HL-60/S4 treated with phorbol 12-myristate 13-acetate at 8.2 ng/mL for 4 days and 3 days (cell line): ENCODE results near the gene PRRG3.

Source experiments
- in situ Hi-C: fragments of 300-500 bp; cut with MboI; formaldehyde crosslinking; loops from 2 replicates; pipeline ENCODE4 v1.15.0; 2022; ENCODE audit warnings: low sequenced_read_pairs

Gene PRRG3

DNA sequence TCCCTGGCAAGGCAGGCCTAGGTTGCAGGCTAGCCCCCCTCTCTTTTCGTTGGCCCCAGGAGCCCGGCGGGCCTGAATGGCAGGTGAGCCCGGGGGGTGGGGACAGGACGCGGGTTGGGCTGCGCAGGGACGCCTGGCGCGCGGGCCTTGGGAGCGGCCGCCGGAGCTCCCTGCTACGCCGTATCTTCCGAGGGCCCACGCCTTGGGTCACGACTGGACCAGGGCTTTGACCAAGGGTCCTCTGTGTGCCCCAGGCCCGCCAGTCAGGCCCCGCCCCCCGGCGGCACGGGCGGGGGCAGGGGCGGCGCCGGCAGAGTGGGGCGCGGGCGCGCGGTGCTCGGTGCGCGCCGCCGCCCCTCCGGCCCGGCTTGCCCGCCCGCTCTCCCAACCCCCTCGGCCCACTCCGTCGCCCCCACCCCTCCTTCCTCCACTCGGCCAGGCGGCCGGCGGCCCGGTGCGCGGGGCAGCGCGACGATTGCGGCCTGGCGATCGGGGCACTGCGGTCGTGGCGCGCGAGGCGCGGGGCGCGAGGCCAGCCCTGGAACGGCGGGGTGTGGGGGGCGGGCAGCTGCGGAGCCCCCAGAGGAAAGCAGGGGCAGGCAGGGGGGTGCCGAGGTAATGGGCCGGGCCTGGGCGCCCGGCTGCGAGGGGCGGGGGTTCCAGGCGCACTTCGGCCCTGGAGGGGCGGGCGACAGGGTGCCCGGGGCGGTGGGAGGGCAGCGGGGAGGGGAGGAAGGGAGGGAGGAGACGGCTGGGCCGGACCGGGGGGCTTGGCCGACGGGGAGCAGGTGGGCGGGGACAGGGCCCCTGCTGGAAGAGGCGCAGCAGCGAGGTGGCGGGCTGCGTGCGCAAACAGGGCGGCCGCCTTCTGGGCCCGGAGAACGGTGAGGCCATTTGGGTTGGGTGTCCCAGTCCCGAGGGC lies at the start of gene PRRG3:
TSS of gene PRRG3 (plus strand) at position 798 of the 922 bp plus-strand sequence. CDS start 3,357 bp downstream, outside the sequence.
- in situ Hi-C loops, result loop anchor here (25.0 kb wide), 1 partner anchor 533 kb away; no protein-coding TSS in a partner anchor

DNA sequence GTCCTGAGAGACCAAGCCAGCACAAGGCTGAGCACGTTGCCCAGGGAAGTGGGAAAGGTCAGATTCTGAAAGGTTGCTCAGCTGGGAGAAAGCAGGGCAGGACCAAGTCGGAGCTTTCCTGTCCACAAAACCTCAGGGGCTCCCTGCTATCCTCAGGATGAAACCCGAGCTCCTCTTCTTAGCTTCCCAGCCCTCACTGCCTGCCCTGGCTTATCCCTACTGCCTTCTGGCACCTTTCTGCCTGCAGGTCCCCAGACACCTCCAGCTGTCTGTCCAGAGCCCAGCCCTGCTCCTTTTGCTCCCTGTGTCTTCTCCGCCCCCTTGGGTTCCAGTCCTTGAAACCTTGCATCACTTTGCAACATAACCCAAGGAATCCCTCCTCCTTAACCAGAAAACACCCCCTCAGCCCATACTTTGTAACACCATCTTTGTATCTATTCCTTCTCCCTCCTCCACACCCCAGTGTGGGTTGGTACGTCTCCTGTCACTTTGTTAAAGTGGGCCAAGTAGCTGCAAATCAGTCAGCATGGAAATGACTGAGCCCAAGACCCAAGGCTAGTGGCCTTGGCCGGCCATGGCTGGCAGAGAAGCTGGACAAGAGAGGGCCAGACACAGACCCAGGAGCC lies 20.0 kb upstream of the PRRG3 start:
- in situ Hi-C loops, result loop anchor here (25.0 kb wide), 1 partner anchor 513 kb away; no protein-coding TSS in a partner anchor

DNA sequence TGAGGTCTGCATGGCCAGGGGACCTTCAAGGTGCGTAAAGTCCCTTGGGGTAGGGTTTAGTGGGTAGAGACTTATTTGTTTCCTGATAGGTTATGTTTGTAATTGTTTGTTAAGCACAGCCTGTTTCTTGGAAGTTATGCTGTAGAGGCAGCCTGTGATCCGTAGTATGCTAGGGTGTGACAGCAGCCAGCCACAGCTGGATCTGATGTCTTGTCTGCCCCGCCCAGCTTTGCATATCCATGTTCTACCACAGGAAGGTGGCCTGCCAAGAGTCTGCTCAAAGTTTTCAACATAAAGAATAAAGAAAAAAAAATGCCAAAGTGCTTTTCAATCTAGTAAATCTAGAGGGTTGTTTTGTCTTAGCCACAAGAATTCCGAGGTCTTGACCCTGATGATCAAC lies 19.1 kb upstream of the PRRG3 start:
- in situ Hi-C loops, result loop anchor here (25.0 kb wide), 1 partner anchor 514 kb away; no protein-coding TSS in a partner anchor

DNA sequence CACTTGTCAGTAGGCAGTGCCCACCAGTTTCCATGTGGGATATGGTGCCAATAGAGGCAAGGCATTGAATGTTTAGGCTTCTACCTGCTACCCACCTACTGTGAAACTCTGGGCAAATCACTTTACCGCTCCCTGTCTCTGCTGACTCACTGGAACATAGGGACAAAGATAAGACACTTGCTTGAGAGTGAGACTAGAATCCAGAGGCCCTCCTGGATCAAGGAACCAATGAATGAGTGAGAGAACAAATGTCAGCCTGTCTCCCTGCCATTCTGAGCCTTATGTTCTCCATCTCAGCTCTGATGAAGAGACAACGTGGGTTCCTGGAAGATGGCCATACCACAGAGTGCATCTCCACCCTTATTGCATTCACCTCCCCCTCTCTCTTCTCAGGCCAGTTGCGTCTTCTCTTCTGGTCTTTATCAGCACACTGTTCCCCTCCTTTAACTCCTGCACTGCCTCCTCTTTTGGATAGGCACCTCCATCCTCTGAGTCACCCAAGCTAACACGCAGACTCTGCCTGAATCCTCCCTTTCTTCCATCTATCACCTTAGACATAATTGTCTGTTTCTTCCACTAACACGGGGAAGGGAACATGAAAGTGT lies 15.4 kb upstream of the PRRG3 start:
- in situ Hi-C loops, result loop anchor here (25.0 kb wide), 1 partner anchor 518 kb away; no protein-coding TSS in a partner anchor

DNA sequence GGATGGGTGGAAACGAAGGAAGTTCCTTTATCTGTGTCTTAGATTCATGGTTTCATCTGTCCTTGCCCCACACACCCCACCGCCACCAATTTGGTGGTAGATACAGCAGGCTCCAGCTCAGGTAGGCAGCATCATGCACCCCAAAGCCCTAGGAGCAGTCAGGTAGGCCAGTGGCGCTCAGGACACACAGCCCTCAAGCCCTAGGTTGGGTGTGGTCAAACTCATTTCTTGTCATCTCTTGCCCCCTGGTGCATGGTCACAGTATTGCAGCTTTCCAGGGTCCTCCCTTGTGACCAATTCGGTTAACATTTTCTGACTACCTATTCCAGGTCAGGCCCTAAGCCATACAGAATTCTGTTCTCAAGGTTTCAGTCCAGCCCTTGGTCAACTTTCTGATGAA lies 14.5 kb upstream of the PRRG3 start:
- in situ Hi-C loops, result loop anchor here (25.0 kb wide), 1 partner anchor 519 kb away; no protein-coding TSS in a partner anchor

DNA sequence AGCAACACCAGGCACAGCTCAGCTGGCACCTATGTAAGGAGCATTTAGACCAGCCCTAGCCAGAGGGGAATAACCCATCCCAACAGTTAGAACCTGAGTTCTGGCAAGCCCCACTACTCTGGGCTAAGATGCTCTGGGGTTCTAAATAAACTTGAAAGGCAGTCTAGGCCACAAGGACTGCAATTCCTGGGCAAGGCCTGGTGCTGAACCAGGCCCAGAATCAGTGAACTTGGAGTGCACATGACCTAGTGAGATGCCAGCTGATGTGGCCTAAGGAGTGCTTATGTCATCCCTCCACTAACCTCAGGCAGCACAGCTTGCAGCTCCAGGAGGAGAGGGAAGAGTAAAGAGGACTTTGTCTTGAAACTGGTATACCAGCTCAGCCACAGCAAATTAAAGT lies 7.6 kb upstream of the PRRG3 start:
- in situ Hi-C loops, result loop anchor here (25.0 kb wide), 1 partner anchor 525 kb away; no protein-coding TSS in a partner anchor

DNA sequence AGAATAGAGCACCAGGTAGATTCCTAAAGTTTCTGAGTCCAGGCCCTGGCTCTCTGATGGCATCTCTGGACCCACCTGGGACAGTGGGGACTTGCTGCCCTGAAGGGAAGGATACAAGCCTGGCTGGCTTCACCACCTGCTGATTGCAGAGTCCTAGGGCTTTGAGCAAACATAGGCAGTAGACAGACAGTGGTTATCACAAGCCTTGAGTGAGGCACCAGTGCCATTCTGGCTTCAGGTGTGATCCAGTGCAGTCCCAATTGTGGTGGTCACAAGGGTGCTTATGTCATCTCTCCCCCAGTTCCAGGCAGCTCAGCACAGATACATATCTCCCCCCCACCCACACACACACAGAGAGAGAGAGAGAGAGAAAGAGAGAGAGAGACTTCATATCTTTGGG lies 6.6 kb upstream of the PRRG3 start:
- in situ Hi-C loops, result loop anchor here (25.0 kb wide), 1 partner anchor 526 kb away; no protein-coding TSS in a partner anchor

DNA sequence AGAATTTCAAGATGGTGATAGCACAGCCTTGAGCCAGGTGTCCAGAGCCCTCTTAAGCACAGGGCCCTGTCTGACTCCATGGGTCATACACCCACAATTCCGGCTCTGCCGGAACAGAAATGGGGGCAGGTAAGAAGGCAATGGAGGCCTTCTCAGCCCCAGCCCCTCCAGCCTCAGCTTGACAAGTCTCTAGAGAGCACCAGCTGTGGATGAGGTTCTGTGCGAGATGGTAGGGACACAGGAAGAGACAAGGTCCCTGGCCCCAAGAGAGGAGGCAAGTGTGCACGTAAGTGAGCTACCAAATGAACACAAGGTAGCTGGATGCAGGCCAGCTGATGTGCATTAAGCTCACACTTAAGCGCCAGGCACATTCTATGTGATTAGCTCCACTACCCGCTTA lies 2.4 kb upstream of the PRRG3 start:
- in situ Hi-C loops, result loop anchor here (25.0 kb wide), 1 partner anchor 531 kb away; no protein-coding TSS in a partner anchor

DNA sequence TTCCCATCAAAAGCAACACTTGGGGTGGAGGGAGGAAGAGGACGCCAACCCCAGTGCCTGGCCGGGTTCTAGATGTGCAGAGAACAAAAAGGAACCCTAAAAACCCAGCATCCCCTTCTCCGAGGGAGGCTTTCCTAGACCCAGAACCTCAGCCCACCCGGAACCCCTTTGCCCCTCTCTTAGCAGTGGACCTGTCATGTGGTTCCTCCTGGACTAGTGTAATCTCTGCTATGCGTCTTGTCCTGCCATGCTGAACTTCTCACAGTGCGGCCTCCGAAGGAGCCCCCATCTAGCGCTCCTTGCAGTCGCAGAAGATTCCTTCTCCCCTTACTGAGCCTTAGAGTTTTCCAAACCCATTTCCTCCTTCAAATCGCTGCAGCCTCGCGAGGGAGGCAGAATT lies 1.1 kb upstream of the PRRG3 start:
- in situ Hi-C loops, result loop anchor here (25.0 kb wide), 1 partner anchor 532 kb away; no protein-coding TSS in a partner anchor

DNA sequence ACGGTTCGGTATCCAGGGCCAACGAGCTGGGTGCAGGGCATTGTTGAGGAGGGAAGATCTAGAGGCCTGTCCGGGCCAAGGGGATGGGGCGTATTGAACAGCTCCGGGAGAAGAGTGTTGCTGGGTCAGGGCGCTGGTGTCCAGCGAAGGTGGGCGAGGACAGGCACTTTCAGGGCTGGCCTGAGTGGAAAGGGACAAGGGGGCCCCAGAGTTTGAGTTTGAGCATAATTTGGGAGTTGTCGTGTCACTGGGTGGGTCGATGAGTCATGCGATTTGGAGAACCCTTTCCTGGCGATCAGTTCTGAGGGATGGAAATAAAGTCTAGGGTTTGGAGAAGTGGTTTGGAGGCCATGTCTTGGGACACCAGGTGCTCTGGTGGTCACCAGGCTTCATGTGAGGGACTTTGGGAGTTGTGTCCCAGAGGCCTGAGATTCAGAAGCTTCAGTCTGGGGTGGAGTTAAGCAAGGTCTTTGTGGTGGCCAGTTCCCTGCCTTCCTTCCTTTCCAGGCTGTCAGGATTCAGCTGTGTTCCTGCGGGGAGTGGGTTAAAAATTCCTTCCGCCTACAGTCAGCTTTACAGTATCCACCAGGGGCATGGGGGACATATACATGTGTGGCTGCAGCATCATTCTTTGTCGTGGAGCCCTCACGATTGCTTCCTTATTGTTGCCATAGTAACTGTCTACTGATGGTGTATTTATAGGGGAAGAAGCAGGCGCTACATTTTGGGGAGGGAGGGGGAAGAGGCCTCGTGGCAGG lies 504 bp downstream of the PRRG3 start:
- in situ Hi-C loops, result loop anchor here (25.0 kb wide), 1 partner anchor 533 kb away; no protein-coding TSS in a partner anchor

DNA sequence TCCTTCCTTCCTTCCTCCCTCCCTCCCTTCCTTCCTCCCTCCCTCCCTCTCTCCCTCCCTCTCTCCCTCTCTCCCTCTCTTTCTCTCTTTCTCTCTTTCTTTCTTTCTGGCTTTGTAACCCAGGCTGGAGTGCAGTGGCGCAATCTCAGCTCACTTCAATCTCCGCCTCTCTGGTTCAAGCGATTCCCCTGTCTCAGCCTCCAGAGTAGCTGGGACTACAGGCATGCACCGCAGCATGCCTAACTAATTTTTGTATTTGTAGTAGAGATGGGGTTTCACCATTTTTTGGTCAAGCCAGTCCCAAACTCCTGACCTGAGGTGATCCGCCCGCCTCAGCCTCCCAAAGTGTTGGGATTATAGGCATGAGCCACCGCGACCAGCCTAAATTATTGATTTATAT lies 1.8 kb downstream of the PRRG3 start:
- in situ Hi-C loops, result loop anchor here (25.0 kb wide), 1 partner anchor 535 kb away; no protein-coding TSS in a partner anchor

DNA sequence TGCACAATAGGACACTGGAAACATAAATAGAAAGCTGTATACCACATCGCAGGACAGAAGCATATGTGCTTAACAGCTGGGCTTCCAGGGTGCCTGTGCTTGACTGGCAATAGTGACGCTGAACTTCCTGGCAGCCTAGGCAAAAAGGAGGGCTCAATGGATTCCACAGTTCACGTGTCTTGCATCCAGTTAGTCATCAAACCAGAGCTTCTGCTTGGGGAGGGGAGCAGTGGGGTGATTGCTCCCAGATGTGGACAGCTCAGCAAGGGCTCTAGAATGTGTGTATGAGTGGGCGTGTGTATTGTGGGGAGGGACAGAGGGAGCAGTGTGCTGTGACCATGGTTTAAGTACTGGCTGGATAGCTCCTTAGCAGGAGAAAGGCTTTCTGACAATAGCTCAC lies 2.3 kb downstream of the PRRG3 start:
- in situ Hi-C loops, result loop anchor here (25.0 kb wide), 1 partner anchor 535 kb away; no protein-coding TSS in a partner anchor

DNA sequence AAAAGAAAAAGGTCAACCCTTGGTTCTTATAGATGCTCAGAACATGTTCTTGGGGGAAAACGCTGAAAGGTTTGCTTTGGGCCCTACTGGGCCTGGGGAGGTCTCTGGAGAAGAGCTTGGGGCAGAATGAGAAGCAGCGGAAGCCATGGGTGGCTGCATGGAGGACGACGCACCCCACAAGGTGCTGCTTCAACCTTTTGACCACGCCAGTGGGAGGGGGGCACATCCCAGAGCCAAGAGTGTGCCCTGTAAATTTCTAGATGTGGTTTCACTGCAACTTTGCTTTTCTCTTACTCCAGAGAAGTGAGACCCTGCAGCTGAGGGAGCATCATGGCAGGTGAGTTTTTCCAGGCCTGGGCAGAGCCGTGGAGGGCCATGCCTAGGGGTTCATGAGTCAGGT lies 3.2 kb downstream of the PRRG3 start:
- in situ Hi-C loops, result loop anchor here (25.0 kb wide), 1 partner anchor 536 kb away; no protein-coding TSS in a partner anchor

DNA sequence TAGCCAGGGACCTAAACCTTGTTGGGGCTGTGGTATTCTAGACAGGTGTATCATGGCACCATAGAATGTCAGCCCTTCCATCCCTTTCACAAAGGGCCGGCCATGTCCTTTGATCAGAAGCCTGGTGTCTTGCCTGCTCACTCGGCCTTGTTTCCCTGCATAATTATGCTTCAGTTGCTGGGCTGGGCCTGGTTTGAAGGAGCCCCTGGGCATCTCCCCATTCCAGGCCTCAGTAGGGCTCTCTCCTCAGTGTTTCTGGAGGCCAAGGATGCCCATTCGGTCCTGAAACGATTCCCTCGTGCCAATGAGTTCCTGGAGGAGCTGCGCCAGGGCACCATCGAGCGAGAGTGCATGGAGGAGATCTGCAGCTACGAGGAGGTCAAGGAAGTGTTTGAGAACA lies 4.5 kb downstream of the PRRG3 start:
- in situ Hi-C loops, result loop anchor here (25.0 kb wide), 1 partner anchor 537 kb away; no protein-coding TSS in a partner anchor

DNA sequence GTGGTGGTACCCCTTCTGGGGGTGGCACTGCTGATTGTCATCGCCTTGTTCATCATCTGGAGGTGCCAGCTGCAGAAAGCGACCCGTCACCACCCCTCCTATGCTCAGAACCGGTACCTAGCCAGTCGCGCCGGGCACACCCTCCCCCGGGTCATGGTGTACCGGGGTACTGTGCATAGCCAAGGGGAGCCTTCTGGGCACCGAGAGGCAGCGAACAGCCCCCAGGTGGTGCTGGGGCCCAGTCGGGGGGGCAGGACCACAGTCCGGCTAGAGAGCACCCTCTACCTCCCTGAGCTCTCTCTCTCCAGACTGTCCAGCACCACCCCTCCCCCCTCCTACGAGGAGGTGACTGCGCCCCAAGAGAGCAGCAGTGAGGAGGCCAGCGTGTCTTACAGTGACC lies 5.3 kb downstream of the PRRG3 start:
- in situ Hi-C loops, result no loop called here

DNA sequence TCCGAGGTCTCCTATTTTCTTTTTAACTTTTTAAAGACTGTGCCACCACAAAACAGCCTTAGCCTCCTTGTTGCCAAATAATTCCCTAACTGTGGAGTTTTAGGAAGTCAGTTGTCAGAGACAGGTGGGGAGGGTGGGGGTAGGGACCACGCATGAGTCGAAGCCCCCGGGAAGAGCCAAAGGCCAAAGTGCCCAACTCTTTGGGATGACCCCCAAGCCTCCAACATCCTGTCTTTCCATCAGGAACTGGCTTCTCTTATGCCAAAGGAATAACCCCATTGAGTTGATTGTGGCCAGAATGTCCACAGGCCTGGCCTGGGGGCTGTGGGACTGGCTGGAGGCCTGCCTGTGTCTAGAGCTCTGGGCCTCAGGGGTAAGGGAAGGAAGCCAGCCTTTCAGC lies 5.8 kb downstream of the PRRG3 start:
- in situ Hi-C loops, result no loop called here

DNA sequence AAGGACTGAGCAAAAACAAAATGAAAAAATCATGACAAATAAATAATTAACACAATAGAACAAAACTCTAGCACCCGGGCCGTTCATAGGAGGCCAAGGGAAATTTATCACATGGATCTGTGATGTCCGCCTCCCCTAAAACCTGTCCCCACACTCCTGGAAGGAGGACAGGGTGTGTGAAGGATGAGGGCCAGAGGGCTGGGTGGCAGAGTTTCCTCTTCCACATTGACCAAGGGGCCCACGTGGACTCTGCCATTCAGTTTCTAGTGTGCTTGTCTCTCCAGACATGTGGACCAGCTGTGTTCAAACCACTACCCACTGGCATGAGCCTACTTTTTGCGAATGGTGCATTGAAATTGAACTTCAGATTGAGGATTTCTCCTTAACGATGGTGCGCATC lies 6.3 kb downstream of the PRRG3 start:
- in situ Hi-C loops, result no loop called here

DNA sequence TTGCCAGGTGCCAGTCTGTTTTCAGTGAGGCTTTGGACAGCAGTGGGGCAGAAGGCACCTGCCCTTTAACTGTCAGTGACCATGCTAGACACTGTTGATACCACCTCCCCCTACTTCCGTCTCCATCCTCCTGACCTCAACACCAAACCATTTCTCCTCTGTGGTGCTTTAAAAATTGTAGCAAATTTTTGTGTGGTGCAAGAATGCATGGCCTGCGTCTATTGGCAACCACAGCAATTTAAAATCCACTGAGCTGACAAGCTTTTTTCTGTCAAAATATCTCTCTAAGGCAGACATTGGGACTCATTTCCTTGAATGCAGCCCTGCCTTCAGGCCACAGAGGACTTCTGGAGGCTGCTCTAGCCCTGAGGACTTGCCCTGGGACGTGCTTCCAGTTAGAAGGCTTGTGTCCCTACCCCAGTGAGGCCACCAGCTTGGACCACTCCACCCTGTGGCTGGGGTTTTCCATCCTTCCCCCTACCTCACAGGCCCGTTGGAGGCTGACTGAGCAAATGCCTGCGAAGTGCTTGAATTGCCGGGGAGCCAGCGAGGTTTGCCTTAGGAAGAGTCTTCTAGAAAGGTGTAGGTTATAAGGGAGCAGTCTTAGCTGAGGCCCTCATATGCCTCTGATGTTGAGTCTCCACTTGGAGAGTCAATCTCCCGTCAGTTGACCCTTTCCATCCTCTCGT lies 6.9 kb downstream of the PRRG3 start:
- in situ Hi-C loops, result no loop called here

DNA sequence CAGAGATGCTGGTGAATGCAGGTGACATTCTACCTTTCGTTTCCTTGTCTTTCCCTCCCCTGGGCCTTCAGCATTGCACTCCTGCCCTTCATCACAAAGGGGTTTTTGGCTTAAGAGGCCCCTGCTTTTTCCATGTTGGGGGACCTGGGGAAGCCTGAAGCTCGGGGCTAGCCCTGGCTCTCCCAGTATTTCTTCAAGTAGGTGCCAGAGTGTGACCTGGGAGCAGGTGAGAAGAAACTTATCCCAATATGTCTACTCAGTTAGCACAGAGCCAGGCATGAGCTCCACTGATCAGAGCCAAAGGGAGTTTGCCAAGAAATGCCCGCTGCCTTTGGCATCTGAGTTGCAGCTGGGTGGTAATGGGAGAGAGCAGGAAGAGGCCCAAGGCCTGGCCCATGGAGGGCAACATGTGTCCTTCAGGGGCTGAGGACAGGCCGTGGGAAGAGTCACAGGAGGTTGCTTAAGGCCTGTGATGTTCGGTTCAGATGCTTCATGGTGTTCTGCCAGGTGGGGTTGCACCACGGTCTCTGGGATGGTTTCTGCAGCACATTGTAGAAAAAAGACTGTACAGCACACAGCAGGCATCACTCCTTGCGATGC lies 7.6 kb downstream of the PRRG3 start:
- in situ Hi-C loops, result no loop called here
